Activated CD4-positive, alpha-beta T cell treated with anti-CD3 and anti-CD28 coated beads, Interleukin-2, amount 50 U/mL, for 1 hour (primary cell): ENCODE results near the gene MAP2K4.
"Not testable (repeated sequence)": the region's sequence is repeated elsewhere in the genome, so short reads cannot be mapped to it uniquely, and the experiment has no call there.

Experiments used
- DNase-seq: peaks from one replicate; pipeline ENCODE4 v3.0.0-alpha.2; 2020

MAP2K4 gene

GRCh38 chr17:12020642-12021622 is at the start of gene MAP2K4:
Gene MAP2K4, plus strand, starts transcription at chr17:12020877. Its CDS starts 10 bp downstream, at chr17:12020887.
- DNase-seq = peak; percentile 95

- not testable (repeated sequence) for DNase-seq
These were observed 47.9 kb upstream of the MAP2K4 start for GRCh38 chr17:11972741-11973140.

- DNase-seq = no peak
These were observed 40.9 kb upstream of the MAP2K4 start for GRCh38 chr17:11979795-11980194.

GRCh38 chr17:11980813-11981212 is 39.9 kb upstream of the MAP2K4 start:
- DNase-seq = no peak

- DNase-seq = no peak
These were observed 38.8 kb upstream of the MAP2K4 start for GRCh38 chr17:11981862-11982261.

- no peak for DNase-seq
These were observed 34.3 kb upstream of the MAP2K4 start for GRCh38 chr17:11986179-11986941.

- DNase-seq = no peak
These were observed 33.7 kb upstream of the MAP2K4 start for GRCh38 chr17:11986942-11987329.

GRCh38 chr17:11990363-11990983 is 30.2 kb upstream of the MAP2K4 start:
- DNase-seq = no peak

GRCh38 chr17:11991461-11991860 is 29.2 kb upstream of the MAP2K4 start:
- DNase-seq = no peak

- DNase-seq = no peak
These were observed 23.9 kb upstream of the MAP2K4 start for GRCh38 chr17:11996722-11997146.

GRCh38 chr17:11997147-11997971 is 23.3 kb upstream of the MAP2K4 start, which contains the start of gene ZNF18:
Gene ZNF18, minus strand, starts transcription at chr17:11997475. Its CDS starts 4,646 bp downstream, at chr17:11992829.
- peak; percentile 95 for DNase-seq

GRCh38 chr17:11997972-11998233 is 22.8 kb upstream of the MAP2K4 start:
- DNase-seq = no peak

- no peak for DNase-seq
These were observed 21.0 kb upstream of the MAP2K4 start for GRCh38 chr17:11999696-12000095.

- DNase-seq = no peak
These were observed 13.2 kb upstream of the MAP2K4 start for GRCh38 chr17:12007466-12007865.

GRCh38 chr17:12021623-12022140 is 1.0 kb downstream of the MAP2K4 start:
- DNase-seq = no peak

- DNase-seq = no peak
These were observed 1.6 kb downstream of the MAP2K4 start for GRCh38 chr17:12022310-12022709.

GRCh38 chr17:12024327-12024726 is 3.6 kb downstream of the MAP2K4 start:
- no peak for DNase-seq

- no peak for DNase-seq
These were observed 7.0 kb downstream of the MAP2K4 start for GRCh38 chr17:12027658-12028057.

GRCh38 chr17:12028611-12029010 is 7.9 kb downstream of the MAP2K4 start:
- DNase-seq = no peak

- DNase-seq = no peak
These were observed 13.9 kb downstream of the MAP2K4 start for GRCh38 chr17:12034538-12034937.

- no peak for DNase-seq
These were observed 15.0 kb downstream of the MAP2K4 start for GRCh38 chr17:12035673-12036072.

- no peak for DNase-seq
These were observed 17.3 kb downstream of the MAP2K4 start for GRCh38 chr17:12037970-12038369.
